ENCODE data around the gene HDDC3.

Gene HDDC3

GRCh38 chr15:90942354-90943120 is 10.2 kb upstream of the HDDC3 start:
- TF ChIP-seq ZBTB7A (IDR thresholded peaks at IDR 0.05; ENCODE audit: low read depth) (no peak), CEBPB (IDR thresholded peaks at IDR 0.05) (no peak), FOXM1 (IDR thresholded peaks at IDR 0.05; ENCODE audit: borderline replicate concordance, low read depth) (no peak), CREB1 (IDR thresholded peaks at IDR 0.05; ENCODE audit: low read depth) (no peak), TEAD4 (IDR thresholded peaks at IDR 0.05) (no peak), NFIC (IDR thresholded peaks at IDR 0.05) (no peak), EGR1 (IDR thresholded peaks at IDR 0.05) (no peak), YY1 (IDR thresholded peaks at IDR 0.05; ENCODE audit: low read depth) (no peak), MAX (IDR thresholded peaks at IDR 0.05) (no peak)

- TF ChIP-seq EGR1 (IDR thresholded peaks at IDR 0.05) (no peak), RAD21 (IDR thresholded peaks at IDR 0.05; ENCODE audit: low read depth) (no peak)
Observed at GRCh38 chr15:90941038-90941437, 8.7 kb upstream of the HDDC3 start.

GRCh38 chr15:90939756-90940155 is 7.4 kb upstream of the HDDC3 start:
- TF ChIP-seq CREB1 (IDR thresholded peaks at IDR 0.05; ENCODE audit: low read depth), result no peak

- TF ChIP-seq CREB1 (IDR thresholded peaks at IDR 0.05; ENCODE audit: low read depth), result no peak
- no peak for TF ChIP-seq FOXM1 (IDR thresholded peaks at IDR 0.05; ENCODE audit: borderline replicate concordance, low read depth)
- TF ChIP-seq REST (IDR thresholded peaks at IDR 0.05; ENCODE audit: low read depth), result no peak
- no peak for TF ChIP-seq TAF1 (IDR thresholded peaks at IDR 0.05; ENCODE audit: low read depth)
- no peak for TF ChIP-seq CEBPB (IDR thresholded peaks at IDR 0.05)
- no peak for TF ChIP-seq TCF12 (IDR thresholded peaks at IDR 0.05; ENCODE audit: low read depth)
- TF ChIP-seq USF1 (IDR thresholded peaks at IDR 0.05), result no peak
- no peak for TF ChIP-seq MAX (IDR thresholded peaks at IDR 0.05)
- TF ChIP-seq RAD21 (IDR thresholded peaks at IDR 0.05; ENCODE audit: low read depth), result no peak
- no peak for TF ChIP-seq NFIC (IDR thresholded peaks at IDR 0.05)
- no peak for TF ChIP-seq TEAD4 (IDR thresholded peaks at IDR 0.05)
- no peak for TF ChIP-seq ZBTB7A (IDR thresholded peaks at IDR 0.05; ENCODE audit: low read depth)
- TF ChIP-seq EP300 (IDR thresholded peaks at IDR 0.05; ENCODE audit: borderline replicate concordance), result no peak
- no peak for TF ChIP-seq EGR1 (IDR thresholded peaks at IDR 0.05)
- no peak for TF ChIP-seq YY1 (IDR thresholded peaks at IDR 0.05; ENCODE audit: low read depth)
Observed at GRCh38 chr15:90938261-90938660, 5.9 kb upstream of the HDDC3 start.

GRCh38 chr15:90936823-90937222 is 4.5 kb upstream of the HDDC3 start:
- TF ChIP-seq EGR1 (IDR thresholded peaks at IDR 0.05) (no peak), TAF1 (IDR thresholded peaks at IDR 0.05; ENCODE audit: low read depth) (no peak), NFIC (IDR thresholded peaks at IDR 0.05) (no peak), CREB1 (IDR thresholded peaks at IDR 0.05; ENCODE audit: low read depth) (no peak), RAD21 (IDR thresholded peaks at IDR 0.05; ENCODE audit: low read depth) (no peak), YY1 (IDR thresholded peaks at IDR 0.05; ENCODE audit: low read depth) (no peak), TCF12 (IDR thresholded peaks at IDR 0.05; ENCODE audit: low read depth) (no peak), USF1 (IDR thresholded peaks at IDR 0.05) (no peak), ZBTB7A (IDR thresholded peaks at IDR 0.05; ENCODE audit: low read depth) (no peak), CEBPB (IDR thresholded peaks at IDR 0.05) (no peak), FOXM1 (IDR thresholded peaks at IDR 0.05; ENCODE audit: borderline replicate concordance, low read depth) (no peak), MAX (IDR thresholded peaks at IDR 0.05) (no peak), TEAD4 (IDR thresholded peaks at IDR 0.05) (no peak)

- peak; percentile 89 for TF ChIP-seq ZBTB7A (IDR thresholded peaks at IDR 0.05; ENCODE audit: low read depth)
- TF ChIP-seq RAD21 (IDR thresholded peaks at IDR 0.05; ENCODE audit: low read depth), result no peak
- TF ChIP-seq CREB1 (IDR thresholded peaks at IDR 0.05; ENCODE audit: low read depth), result no peak
- no peak; the same call in none of the 2 replicates for TF ChIP-seq MAX (IDR thresholded peaks at IDR 0.05)
- TF ChIP-seq FOXM1 (IDR thresholded peaks at IDR 0.05; ENCODE audit: borderline replicate concordance, low read depth), result 0 out of 2 replicates have a peak, but pooled peaks have one; percentile 36
- TF ChIP-seq NFIC (IDR thresholded peaks at IDR 0.05), result no peak; the same call in 1 of the 2 replicates
- TF ChIP-seq EGR1 (IDR thresholded peaks at IDR 0.05), result no peak
- peak; percentile 83; the same call in 1 of the 2 replicates for TF ChIP-seq TAF1 (IDR thresholded peaks at IDR 0.05; ENCODE audit: low read depth)
- TF ChIP-seq USF1 (IDR thresholded peaks at IDR 0.05), result no peak
- no peak for TF ChIP-seq CEBPB (IDR thresholded peaks at IDR 0.05)
- no peak for TF ChIP-seq TEAD4 (IDR thresholded peaks at IDR 0.05)
- no peak for TF ChIP-seq REST (IDR thresholded peaks at IDR 0.05; ENCODE audit: low read depth)
- no peak for TF ChIP-seq YY1 (IDR thresholded peaks at IDR 0.05; ENCODE audit: low read depth)
- TF ChIP-seq TCF12 (IDR thresholded peaks at IDR 0.05; ENCODE audit: low read depth), result no peak; the same call in 1 of the 2 replicates
Observed at GRCh38 chr15:90934949-90935751, 2.8 kb upstream of the HDDC3 start, which contains the start of gene UNC45A. UNC45A (plus strand) TSS chr15:90935285; CDS start chr15:90935325, 40 bp downstream.

Data from Ishikawa (cell line).